HG03457 (cell line): ENCODE results near the gene CENPW.

ENCODE experiments used
- ATAC-seq: cut with Tn5 transposase; IDR thresholded peaks from one replicate; pipeline ENCODE4 v1.9.1; 2021; ENCODE audit warnings: moderate number of reproducible peaks; ENCODE audit not compliant: unreplicated experiment

Gene CENPW

GRCh38 chr6:126339796-126340609, at the start of gene CENPW:
Gene CENPW, plus strand, starts transcription at chr6:126340115. Its CDS starts 159 bp downstream, at chr6:126340274.
- peak; percentile 92 for ATAC-seq

DNA sequence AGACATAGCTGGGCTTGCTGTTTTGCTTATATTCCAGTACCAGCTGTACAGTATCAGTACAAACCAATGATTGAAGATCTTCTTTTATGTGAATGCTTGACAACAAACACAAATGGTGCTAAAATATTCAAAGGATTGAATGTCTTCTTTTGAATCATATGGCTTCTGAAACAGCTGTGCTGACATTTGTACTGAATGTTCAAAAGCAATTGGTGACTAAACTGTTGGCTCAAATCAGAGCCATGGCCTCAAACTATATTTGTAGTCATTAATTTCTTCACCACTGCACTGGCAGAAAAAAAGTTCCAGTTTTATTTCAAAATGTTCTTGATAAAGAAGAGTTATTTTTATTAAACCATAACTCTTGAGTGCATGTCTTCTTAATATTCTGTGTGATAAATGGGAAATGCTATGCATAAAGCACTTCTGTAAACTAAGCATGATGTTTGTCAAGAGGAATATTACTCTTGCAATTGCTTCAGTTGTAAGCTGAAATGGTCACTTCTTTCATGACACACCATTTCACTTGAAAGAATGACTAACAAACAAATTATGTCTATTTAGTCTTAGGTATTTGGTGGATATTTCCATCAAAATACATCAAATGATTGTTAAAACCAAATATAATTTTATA, 45.9 kb upstream of the CENPW start:
- no peak for ATAC-seq

GRCh38 chr6:126300126-126300525, 39.8 kb upstream of the CENPW start:
- ATAC-seq: no peak

GRCh38 chr6:126300735-126301134, 39.2 kb upstream of the CENPW start:
- peak; percentile 82 for ATAC-seq

DNA sequence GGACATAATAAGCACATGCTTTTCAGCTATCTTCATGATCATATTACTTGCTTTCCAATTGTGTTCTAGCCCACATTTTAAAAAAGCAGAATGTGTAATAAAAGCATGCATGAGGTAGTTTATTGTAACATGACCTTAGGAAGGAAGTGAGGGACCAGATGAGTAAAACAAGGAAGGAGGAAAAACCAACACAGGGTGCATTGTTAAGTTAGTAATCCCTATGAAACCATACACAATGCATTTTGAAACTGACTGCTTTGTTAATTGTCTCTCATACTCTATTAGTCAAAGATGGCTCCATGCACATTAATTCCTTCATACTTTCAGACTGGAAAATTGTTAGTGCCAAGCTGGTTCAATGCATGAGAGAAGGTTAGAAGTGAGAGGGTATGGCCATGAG, 37.7 kb upstream of the CENPW start:
- ATAC-seq: no peak

GRCh38 chr6:126307849-126308248, 32.1 kb upstream of the CENPW start:
- no peak for ATAC-seq

GRCh38 chr6:126308362-126308761, 31.6 kb upstream of the CENPW start:
- no peak for ATAC-seq

- peak; percentile 87 for ATAC-seq
Observed at GRCh38 chr6:126312013-126312665, 27.8 kb upstream of the CENPW start.

DNA sequence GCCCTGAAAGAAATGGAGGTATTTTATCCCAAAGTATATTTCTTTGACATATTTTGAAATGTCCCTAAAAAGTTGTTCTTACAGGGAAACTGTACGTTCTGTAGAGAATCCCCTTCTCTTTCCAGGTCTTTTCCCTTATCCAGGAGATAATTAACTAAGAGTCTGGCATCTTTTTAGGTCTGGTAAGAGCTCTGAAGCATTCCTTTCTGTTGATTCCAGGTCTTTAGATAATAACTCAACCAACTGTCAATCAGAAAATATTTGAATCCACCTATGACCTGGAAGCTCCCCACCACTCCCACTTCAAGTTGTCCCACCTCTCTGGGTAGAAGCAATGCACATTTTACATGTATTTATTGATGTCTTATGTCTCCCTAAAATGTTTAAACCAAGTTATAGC, 26.0 kb upstream of the CENPW start:
- ATAC-seq: no peak

GRCh38 chr6:126318797-126319196, 21.1 kb upstream of the CENPW start:
- ATAC-seq: no peak

- ATAC-seq: no peak
Observed at GRCh38 chr6:126333729-126334128, 6.2 kb upstream of the CENPW start.

DNA sequence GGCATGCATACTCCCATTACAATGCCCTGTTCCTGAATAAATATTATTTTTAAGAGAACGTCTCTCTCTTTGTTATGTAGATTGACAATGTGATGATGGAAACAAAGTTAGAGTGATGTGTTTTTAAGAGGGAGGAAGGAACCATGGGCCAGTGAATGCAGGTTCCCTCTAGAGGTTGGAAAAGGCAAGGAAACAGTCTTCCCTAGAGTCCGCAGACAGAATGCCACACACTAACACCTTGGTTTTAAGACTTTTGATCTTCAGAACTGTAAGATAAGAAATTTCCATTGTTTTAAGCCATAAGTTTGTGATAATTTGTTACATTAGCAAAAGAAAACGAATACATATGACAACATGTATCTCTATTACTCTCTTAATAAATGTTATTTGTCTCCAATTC, 4.7 kb upstream of the CENPW start:
- ATAC-seq: no peak

GRCh38 chr6:126337323-126337722, 2.6 kb upstream of the CENPW start:
- ATAC-seq: no peak

DNA sequence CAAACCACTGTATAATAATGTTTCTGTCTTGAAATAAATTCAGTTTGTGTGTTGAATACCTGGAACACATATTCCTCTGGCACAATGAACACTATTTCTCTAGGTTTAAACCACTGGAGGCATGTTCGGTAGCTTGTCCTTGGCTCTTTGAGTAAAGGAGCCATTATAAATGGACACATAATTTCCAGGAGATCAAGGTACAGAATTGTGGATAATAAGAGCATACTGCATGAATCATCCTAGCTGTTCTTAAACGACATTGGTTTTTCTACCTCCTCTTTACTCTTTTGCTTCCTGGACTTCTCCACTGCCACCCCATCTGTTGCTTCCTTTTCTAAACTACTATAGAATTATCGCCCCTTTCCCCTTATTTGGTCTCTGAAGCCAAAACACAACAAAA, 1.2 kb downstream of the CENPW start:
- ATAC-seq: no peak

DNA sequence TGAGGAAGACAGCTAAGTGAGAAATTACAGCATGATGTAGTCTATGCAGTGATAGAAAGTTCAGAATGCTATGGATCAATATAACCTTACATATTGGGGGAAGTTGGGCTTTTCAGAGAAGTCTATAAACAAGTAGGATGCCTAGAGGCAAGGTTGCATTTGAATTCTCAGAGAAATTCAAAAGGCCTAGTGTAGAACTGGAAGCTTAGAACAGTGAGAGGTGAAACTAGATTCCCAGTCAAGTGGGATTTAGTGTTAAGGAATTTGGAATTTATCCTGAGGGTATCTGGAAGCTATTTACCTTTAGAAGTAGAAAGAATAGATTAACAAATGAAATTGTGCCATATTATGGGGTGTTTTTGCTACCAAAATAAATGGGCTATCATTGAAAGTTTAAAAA, 4.3 kb downstream of the CENPW start:
- no peak for ATAC-seq

GRCh38 chr6:126351960-126352359, 12.0 kb downstream of the CENPW start:
- ATAC-seq: no peak

- ATAC-seq: no peak
Observed at GRCh38 chr6:126352514-126352913, 12.6 kb downstream of the CENPW start.

DNA sequence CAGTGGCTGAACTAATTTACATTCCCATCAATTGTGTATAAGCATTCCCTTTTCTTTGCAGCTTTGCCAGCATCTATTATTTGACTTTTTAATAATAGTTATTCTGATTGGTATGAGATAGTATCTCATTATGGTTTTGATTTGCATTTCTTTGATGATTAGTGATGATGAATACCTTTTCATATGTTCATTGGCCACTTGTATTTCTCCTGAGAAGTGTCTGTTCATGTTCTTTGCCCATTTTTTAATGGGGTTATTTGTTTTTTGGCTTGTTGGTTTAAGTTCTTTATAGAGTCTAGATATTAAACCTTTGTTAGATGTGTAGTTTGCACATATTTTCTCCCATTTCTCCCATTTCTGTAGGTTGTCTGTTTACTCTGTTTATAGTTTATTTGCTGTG, 16.6 kb downstream of the CENPW start:
- ATAC-seq: no peak

DNA sequence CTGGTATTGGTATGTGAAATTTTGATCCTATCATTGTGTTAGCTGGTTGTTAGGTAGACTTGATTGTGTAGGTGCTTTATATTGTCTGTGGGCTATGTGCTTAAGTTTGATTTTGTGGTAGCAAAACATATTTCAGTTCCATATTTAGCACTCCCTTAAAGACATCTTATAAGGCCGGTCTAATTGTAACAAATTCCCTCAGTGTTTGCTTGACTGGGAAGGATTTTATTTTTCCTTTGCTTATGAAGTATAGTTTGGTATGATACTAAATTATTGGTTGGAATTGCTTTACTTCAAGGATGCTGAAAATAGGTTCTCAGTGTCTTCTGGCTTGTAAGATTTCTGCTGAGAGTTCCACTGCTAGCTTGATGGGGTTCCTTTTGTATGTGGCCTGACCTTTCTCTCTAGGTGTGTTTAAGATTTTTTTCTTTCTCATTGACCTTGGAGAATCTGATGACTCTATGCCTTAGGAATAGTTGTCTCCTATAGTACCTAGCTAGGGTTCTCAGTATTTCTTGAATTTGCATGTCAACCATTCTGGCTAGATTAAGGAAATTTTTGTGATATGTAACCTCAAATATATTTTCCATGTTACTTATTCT, 20.1 kb downstream of the CENPW start:
- no peak for ATAC-seq

GRCh38 chr6:126361832-126362440, 22.0 kb downstream of the CENPW start:
- ATAC-seq: no peak

DNA sequence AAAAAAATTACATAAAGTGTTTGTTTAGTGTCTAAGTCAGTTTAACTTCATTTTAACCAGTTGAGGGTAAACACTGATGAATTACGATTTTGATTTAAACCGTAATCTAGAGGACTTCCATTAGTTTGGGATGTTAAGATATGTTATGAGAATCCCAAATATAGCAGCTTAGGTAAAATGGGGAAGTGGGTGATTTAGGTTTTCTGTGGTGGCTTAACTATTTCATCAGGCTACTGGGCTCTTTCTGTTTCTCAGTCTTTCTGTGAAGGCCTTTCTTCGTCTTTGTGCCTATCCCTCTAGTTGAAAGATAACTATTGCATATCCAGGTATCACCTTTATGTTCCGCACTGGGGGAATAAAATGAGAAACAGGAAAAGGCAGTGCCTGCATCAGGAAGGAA, 27.9 kb downstream of the CENPW start:
- ATAC-seq: no peak
